ENCODE data around the gene KCNC1.

GRCh38 chr11:17763244-17763643 is 28.7 kb downstream of the KCNC1 start:
- TF ChIP-seq POLR2A (IDR thresholded peaks at IDR 0.05; ENCODE audit: low read length) (no peak), GATA1 (IDR thresholded peaks at IDR 0.05; ENCODE audit: low read depth, low read length) (no peak)

Measured in erythroblast (primary cell).